Measurements from ENCODE around the gene C13orf42.

GRCh38 chr13:51134763-51135365 is 23.8 kb upstream of the C13orf42 start:
- TF ChIP-seq, protein P1, sequence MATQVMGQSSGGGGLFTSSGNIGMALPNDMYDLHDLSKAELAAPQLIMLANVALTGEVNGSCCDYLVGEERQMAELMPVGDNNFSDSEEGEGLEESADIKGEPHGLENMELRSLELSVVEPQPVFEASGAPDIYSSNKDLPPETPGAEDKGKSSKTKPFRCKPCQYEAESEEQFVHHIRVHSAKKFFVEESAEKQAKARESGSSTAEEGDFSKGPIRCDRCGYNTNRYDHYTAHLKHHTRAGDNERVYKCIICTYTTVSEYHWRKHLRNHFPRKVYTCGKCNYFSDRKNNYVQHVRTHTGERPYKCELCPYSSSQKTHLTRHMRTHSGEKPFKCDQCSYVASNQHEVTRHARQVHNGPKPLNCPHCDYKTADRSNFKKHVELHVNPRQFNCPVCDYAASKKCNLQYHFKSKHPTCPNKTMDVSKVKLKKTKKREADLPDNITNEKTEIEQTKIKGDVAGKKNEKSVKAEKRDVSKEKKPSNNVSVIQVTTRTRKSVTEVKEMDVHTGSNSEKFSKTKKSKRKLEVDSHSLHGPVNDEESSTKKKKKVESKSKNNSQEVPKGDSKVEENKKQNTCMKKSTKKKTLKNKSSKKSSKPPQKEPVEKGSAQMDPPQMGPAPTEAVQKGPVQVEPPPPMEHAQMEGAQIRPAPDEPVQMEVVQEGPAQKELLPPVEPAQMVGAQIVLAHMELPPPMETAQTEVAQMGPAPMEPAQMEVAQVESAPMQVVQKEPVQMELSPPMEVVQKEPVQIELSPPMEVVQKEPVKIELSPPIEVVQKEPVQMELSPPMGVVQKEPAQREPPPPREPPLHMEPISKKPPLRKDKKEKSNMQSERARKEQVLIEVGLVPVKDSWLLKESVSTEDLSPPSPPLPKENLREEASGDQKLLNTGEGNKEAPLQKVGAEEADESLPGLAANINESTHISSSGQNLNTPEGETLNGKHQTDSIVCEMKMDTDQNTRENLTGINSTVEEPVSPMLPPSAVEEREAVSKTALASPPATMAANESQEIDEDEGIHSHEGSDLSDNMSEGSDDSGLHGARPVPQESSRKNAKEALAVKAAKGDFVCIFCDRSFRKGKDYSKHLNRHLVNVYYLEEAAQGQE (IDR thresholded peaks at IDR 0.05; ENCODE audit: unreplicated experiment): no peak
- TF ChIP-seq, protein P2, sequence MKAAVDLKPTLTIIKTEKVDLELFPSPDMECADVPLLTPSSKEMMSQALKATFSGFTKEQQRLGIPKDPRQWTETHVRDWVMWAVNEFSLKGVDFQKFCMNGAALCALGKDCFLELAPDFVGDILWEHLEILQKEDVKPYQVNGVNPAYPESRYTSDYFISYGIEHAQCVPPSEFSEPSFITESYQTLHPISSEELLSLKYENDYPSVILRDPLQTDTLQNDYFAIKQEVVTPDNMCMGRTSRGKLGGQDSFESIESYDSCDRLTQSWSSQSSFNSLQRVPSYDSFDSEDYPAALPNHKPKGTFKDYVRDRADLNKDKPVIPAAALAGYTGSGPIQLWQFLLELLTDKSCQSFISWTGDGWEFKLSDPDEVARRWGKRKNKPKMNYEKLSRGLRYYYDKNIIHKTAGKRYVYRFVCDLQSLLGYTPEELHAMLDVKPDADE (IDR thresholded peaks at IDR 0.05): no peak
- TF ChIP-seq CTCF (conservative IDR thresholded peaks at IDR 0.05; ENCODE audit: low read depth in 2 of 2): no peak
- TF ChIP-seq EZH2phosphoT487 (IDR thresholded peaks at IDR 0.05; ENCODE audit: unreplicated experiment): no peak
- TF ChIP-seq EZH2 (IDR thresholded peaks at IDR 0.05; ENCODE audit: low read depth, unreplicated experiment): no peak
- no peak for TF ChIP-seq POLR2AphosphoS5 (IDR thresholded peaks at IDR 0.05; ENCODE audit: low read depth)
- no peak for TF ChIP-seq STAT1 (IDR thresholded peaks at IDR 0.05; ENCODE audit: unreplicated experiment)
- no peak for TF ChIP-seq CREB1 (CRISPR knock-in tag; IDR thresholded peaks at IDR 0.05; ENCODE audit: low read depth)
- no peak for TF ChIP-seq JUNB (IDR thresholded peaks at IDR 0.05; ENCODE audit: unreplicated experiment)
- TF ChIP-seq NANOG (IDR thresholded peaks at IDR 0.05; ENCODE audit: borderline replicate concordance): no peak
- TF ChIP-seq ZNF114 (CRISPR knock-in tag; IDR thresholded peaks at IDR 0.05): no peak
- TF ChIP-seq ZNF331 (CRISPR knock-in tag; IDR thresholded peaks at IDR 0.05; ENCODE audit: low read depth): no peak
- no peak for TF ChIP-seq ZNF462 (CRISPR knock-in tag; IDR thresholded peaks at IDR 0.05)

All from GM23338 (cell line).